ENCODE data around the gene ABCD4.

The ABCD4 gene

DNA sequence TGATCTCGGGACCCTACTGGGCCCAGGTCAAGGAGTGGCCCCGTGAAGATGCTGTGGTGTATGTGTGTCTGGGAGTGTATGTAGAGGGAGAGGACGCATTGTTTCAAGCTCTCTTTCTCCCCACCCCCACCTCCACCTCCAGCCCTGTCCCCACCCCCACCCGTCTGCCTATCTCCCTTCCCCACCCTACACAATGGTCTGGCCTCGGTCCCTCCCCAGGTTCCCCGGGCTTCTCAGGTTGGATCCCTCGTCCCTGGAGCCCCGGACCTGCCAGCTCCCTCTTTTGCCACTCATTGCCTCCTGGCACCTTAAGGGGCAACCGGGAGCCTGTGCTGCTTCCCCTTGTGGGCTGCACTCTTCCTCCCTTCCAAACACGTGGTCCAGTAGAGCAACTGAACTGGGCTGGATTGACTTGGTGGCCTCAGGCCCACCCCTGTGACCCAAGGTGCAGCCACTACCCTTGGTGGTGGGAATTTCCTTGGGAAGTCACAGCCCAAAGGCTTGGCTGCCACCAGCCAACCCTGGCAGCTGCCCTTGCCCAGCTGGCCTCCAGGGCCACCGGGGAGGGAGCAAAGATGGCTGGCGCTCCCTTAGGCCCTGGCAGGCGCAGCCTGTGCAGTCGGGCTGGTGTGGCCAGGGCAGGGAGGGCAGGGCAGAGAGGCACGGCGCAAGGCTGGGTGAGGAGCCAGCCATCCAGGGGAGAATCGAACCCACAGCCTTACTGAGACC is 46.2 kb upstream of the ABCD4 start:
- H3K4me3 ChIP-seq (IDR thresholded peaks at IDR 0.05; ENCODE audit: insufficient read depth, low read depth, low read length) = no peak overlapping the region
- no peak overlapping the region for H3K27ac ChIP-seq
- H4K20me1 ChIP-seq (ENCODE audit: insufficient read depth) = no peaks in the 10 kb centered on the region
- H2AFZ ChIP-seq (ENCODE audit: low read depth) = no peak overlapping the region
- no peaks in the 10 kb centered on the region for H3K4me1 ChIP-seq (ENCODE audit: low read depth, poor library complexity, severe bottlenecking)
- no peak overlapping the region for H3K9ac ChIP-seq
- TF ChIP-seq CTCF (conservative IDR thresholded peaks at IDR 0.05; ENCODE audit: low read depth, low read length) = no peak
- H3K27me3 ChIP-seq (ENCODE audit: insufficient read depth, low read depth) = no peaks in the 10 kb centered on the region
- no peak overlapping the region for H3K4me2 ChIP-seq
- no peaks in the 10 kb centered on the region for H3K36me3 ChIP-seq (ENCODE audit: insufficient read depth)
- no peaks in the 10 kb centered on the region for H3K79me2 ChIP-seq (ENCODE audit: insufficient read depth, low read depth)

DNA sequence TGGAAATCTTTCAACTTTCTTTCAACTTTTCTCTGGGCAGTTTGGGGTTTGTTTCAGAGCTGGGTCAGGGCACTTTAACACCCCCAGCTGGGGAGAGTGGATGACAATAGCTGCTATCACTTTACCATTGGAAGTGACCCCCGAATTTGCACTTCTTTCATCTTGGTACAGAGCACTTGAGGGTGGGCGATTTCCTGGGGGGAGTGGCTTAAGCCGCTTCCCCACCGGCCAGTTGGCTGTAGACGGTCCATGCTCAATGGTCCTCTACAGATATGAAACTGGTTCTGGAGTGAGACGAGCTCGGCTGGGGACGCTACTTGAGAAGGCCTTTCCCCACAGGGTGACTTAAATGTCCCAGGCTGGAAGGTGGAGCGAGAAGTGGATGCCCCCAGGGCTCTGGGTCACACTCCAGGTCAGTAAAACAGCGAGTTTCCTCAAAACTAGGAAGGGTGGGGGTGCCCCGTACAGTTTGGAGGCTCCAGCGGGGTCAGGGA is 45.6 kb upstream of the ABCD4 start, which contains the start of gene VRTN:
Gene VRTN, plus strand, starts transcription at position 231 of the 494 bp plus-strand sequence. CDS start 8,313 bp downstream, outside the sequence.
- Histone ChIP-seq H3K36me3 (ENCODE audit: insufficient read depth) (no peaks in the 10 kb centered on the region), H3K79me2 (ENCODE audit: insufficient read depth, low read depth) (no peaks in the 10 kb centered on the region), H3K4me1 (ENCODE audit: low read depth, poor library complexity, severe bottlenecking) (no peaks in the 10 kb centered on the region), H2AFZ (ENCODE audit: low read depth) (no peak within 1 kb of the TSS), H3K27me3 (ENCODE audit: insufficient read depth, low read depth) (no peaks in the 10 kb centered on the region), H3K27ac (no peak within 1 kb of the TSS), H3K4me3 (IDR thresholded peaks at IDR 0.05; ENCODE audit: insufficient read depth, low read depth, low read length) (no peak within 1 kb of the TSS), H3K4me2 (no peak within 1 kb of the TSS), H4K20me1 (ENCODE audit: insufficient read depth) (no peaks in the 10 kb centered on the region), H3K9ac (no peak within 1 kb of the TSS)
- TF ChIP-seq CTCF (conservative IDR thresholded peaks at IDR 0.05; ENCODE audit: low read depth, low read length) = no peak

GRCh38 chr14:74347795-74348100 is 45.0 kb upstream of the ABCD4 start:
- no peaks in the 10 kb centered on the region for H4K20me1 ChIP-seq (ENCODE audit: insufficient read depth)
- H3K79me2 ChIP-seq (ENCODE audit: insufficient read depth, low read depth) = no peaks in the 10 kb centered on the region
- H3K9ac ChIP-seq = no peak overlapping the region
- TF ChIP-seq CTCF (conservative IDR thresholded peaks at IDR 0.05; ENCODE audit: low read depth, low read length) = no peak
- H3K4me1 ChIP-seq (ENCODE audit: low read depth, poor library complexity, severe bottlenecking) = no peaks in the 10 kb centered on the region
- H3K4me3 ChIP-seq (IDR thresholded peaks at IDR 0.05; ENCODE audit: insufficient read depth, low read depth, low read length) = no peak overlapping the region
- H3K36me3 ChIP-seq (ENCODE audit: insufficient read depth) = no peaks in the 10 kb centered on the region
- H3K27ac ChIP-seq = no peak overlapping the region
- no peak overlapping the region for H3K4me2 ChIP-seq
- H3K27me3 ChIP-seq (ENCODE audit: insufficient read depth, low read depth) = no peaks in the 10 kb centered on the region
- H2AFZ ChIP-seq (ENCODE audit: low read depth) = no peak overlapping the region

DNA sequence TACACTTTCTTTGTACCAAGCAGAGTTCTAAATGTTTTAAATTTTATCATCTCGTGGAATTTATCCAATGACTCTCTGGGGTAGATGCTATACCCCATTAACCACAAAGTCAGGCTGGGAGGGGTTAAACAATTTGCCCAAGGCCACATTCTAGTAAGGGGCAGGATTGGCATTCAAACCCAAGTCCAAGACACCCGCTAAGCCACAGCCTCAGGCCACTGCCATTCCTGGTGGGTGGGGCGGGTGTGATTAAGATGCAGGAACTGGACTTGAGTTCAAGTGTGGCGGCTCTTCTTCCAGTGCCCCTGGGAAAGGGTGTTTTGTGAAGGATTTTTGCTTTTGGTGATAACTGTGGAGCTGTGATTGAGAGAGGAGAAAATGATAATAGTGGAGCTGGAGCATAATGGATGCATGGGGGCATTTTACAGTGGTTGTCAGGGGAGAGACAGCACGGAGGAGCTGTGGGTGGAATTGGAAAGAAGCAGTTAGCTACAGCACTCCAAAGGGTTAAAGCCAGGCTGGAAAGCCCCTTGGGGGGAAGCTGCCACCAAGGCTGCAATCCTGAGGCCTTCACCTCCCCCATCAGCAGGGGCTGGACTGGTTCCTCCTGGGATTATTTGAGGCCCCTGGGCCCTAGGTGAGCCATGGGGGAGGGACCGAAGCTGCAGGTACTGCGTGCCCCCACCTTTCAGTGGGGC is 44.5 kb upstream of the ABCD4 start:
- TF ChIP-seq CTCF (conservative IDR thresholded peaks at IDR 0.05; ENCODE audit: low read depth, low read length) = no peak
- no peaks in the 10 kb centered on the region for H3K79me2 ChIP-seq (ENCODE audit: insufficient read depth, low read depth)
- no peak overlapping the region for H2AFZ ChIP-seq (ENCODE audit: low read depth)
- H3K27ac ChIP-seq = no peak overlapping the region
- H3K4me3 ChIP-seq (IDR thresholded peaks at IDR 0.05; ENCODE audit: insufficient read depth, low read depth, low read length) = no peak overlapping the region
- no peaks in the 10 kb centered on the region for H4K20me1 ChIP-seq (ENCODE audit: insufficient read depth)
- no peaks in the 10 kb centered on the region for H3K36me3 ChIP-seq (ENCODE audit: insufficient read depth)
- H3K4me1 ChIP-seq (ENCODE audit: low read depth, poor library complexity, severe bottlenecking) = no peaks in the 10 kb centered on the region
- H3K4me2 ChIP-seq = no peak overlapping the region
- H3K9ac ChIP-seq = no peak overlapping the region
- H3K27me3 ChIP-seq (ENCODE audit: insufficient read depth, low read depth) = no peaks in the 10 kb centered on the region

All from KMS-11 (cell line).